Stimulated activated CD4-positive, alpha-beta T cell treated with anti-CD3 and anti-CD28 coated beads, Interleukin-15, amount 100 ng/mL, for 24 hours (primary cell): ENCODE results near the gene MED23.

Experiments
- DNase-seq: peaks from one replicate; pipeline ENCODE4 v3.0.0-alpha.2; 2020

The MED23 gene

GRCh38 chr6:131627724-131628682 is at the start of gene MED23:
Gene MED23, minus strand, starts transcription at chr6:131628242. Its CDS starts 193 bp downstream, at chr6:131628049.
- peak; percentile 96 for DNase-seq

GRCh38 chr6:131673184-131673583 is 45.1 kb upstream of the MED23 start:
- DNase-seq, result no peak

GRCh38 chr6:131669891-131670290 is 41.8 kb upstream of the MED23 start:
- no peak for DNase-seq

GRCh38 chr6:131663578-131664165 is 35.6 kb upstream of the MED23 start:
- no peak for DNase-seq

GRCh38 chr6:131660195-131660594 is 32.2 kb upstream of the MED23 start:
- no peak for DNase-seq

- no peak for DNase-seq
Observed at GRCh38 chr6:131658287-131658686, 30.2 kb upstream of the MED23 start.

- no peak for DNase-seq
Observed at GRCh38 chr6:131657630-131658111, 29.6 kb upstream of the MED23 start.

- no peak for DNase-seq
Observed at GRCh38 chr6:131657222-131657621, 29.2 kb upstream of the MED23 start.

- no peak for DNase-seq
Observed at GRCh38 chr6:131656667-131657066, 28.6 kb upstream of the MED23 start.

- no peak for DNase-seq
Observed at GRCh38 chr6:131655951-131656350, 27.9 kb upstream of the MED23 start.

GRCh38 chr6:131655387-131655786 is 27.3 kb upstream of the MED23 start:
- DNase-seq, result no peak

GRCh38 chr6:131654326-131654725 is 26.3 kb upstream of the MED23 start:
- no peak for DNase-seq

GRCh38 chr6:131652472-131652871 is 24.4 kb upstream of the MED23 start:
- DNase-seq, result no peak

- DNase-seq, result no peak
Observed at GRCh38 chr6:131651782-131652181, 23.7 kb upstream of the MED23 start.

- no peak for DNase-seq
Observed at GRCh38 chr6:131646249-131646670, 18.2 kb upstream of the MED23 start.

- no peak for DNase-seq
Observed at GRCh38 chr6:131645846-131646245, 17.8 kb upstream of the MED23 start.

GRCh38 chr6:131644921-131645320 is 16.9 kb upstream of the MED23 start:
- no peak for DNase-seq

GRCh38 chr6:131643855-131644460 is 15.9 kb upstream of the MED23 start:
- DNase-seq, result no peak

- DNase-seq, result no peak
Observed at GRCh38 chr6:131642987-131643611, 15.1 kb upstream of the MED23 start.

- no peak for DNase-seq
Observed at GRCh38 chr6:131642565-131642964, 14.5 kb upstream of the MED23 start.

GRCh38 chr6:131641554-131641953 is 13.5 kb upstream of the MED23 start:
- DNase-seq, result no peak

GRCh38 chr6:131640576-131640975 is 12.5 kb upstream of the MED23 start:
- DNase-seq, result no peak

GRCh38 chr6:131640100-131640499 is 12.1 kb upstream of the MED23 start:
- DNase-seq, result no peak
